CD4-positive, alpha-beta T cell treated with Interleukin-12 subunit alpha and Interleukin-12 subunit beta, for 1 hour (primary cell): Measurements from ENCODE around the gene ANKIB1.
"Not testable (repeated sequence)": the region's sequence is repeated elsewhere in the genome, so short reads cannot be mapped to it uniquely, and the experiment has no call there.

Source experiments
- DNase-seq: peaks from one replicate; pipeline ENCODE4 v3.0.0-alpha.2; 2020

ANKIB1 gene

DNA sequence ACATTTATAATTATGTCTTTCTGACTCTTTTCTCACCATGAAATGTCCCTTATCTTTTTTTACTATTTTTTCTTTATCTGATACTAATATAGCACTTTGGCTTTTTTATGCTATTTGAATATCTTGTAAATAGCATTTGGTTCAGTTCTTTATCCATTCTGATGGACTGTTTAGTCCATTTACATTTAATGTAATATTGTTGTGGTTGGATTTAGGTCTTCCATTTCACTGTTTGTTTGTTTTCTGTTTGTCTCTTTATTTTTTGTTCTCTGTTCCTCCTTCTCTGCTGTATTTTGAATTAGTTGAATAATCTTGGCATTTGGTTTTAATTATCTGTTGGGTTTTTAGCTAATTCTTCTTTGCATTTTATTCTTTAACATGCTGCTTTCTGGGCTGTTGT lies 89.8 kb downstream of the ANKIB1 start:
- no peak for DNase-seq

GRCh38 chr7:92336662-92337340 lies 91.0 kb downstream of the ANKIB1 start:
- no peak for DNase-seq

DNA sequence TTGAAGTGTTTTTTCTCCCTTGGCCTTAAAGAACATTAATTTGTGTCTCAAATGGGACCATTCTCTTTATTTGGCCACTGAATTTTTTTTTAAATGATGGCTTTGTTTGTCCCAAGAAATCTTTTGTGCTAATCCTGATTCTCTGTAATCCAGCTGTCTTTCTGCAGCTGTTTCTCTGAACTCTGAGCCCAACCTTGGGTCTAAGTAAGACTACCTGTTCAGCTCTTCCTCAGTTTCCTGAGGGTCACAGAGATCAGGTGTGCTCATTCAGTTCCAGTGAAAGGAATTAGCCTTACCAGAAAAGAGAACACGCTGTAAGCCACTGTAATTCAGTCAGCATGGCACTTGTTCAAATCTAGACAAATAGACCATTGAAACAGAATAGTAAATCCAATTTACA lies 94.2 kb downstream of the ANKIB1 start:
- DNase-seq, result no peak

DNA sequence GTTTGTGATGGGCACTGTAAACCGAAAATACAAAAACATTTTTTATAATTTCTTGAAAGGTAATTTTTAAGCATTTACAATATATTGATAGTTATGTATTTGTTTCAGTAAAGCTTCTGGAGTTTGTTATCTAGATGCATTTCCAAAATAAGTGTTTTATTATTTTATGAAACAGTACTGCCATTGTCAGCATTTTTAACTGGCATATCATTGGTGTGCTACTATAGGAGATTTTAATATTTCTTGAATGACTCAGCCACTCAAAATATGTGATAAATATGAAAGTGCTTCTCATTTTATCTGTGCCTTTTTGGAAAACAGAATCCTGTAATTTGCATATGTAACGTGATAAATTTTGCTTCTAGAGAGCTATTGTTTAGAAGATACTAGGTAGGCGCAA lies 97.9 kb downstream of the ANKIB1 start:
- DNase-seq, result no peak

- no peak for DNase-seq
Measured at GRCh38 chr7:92352009-92352408, 106.2 kb downstream of the ANKIB1 start.

DNA sequence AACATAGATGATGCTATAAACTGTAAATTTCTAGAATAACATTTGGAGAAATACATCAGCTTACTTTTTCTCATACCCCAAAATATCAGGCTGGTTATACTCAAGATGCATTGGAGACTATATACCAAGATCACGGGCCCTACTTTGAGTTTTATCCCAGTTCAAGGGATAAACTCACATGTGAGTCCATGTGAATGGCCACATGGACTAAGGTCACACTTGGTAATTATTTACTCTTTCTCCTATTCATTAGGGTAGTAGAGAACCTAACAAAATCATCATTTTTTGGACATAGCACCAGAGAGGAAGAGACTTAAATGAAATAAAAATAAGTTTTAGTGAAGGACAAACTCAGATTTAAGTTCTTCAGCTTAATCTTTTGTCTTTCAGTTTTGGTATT lies 108.4 kb downstream of the ANKIB1 start:
- no peak for DNase-seq

- DNase-seq, result no peak
Measured at GRCh38 chr7:92356406-92356805, 110.6 kb downstream of the ANKIB1 start.

GRCh38 chr7:92357260-92357659 lies 111.5 kb downstream of the ANKIB1 start:
- no peak for DNase-seq

GRCh38 chr7:92359179-92359578 lies 113.4 kb downstream of the ANKIB1 start:
- not testable (repeated sequence) for DNase-seq

GRCh38 chr7:92359801-92360200 lies 114.0 kb downstream of the ANKIB1 start:
- DNase-seq, result no peak

DNA sequence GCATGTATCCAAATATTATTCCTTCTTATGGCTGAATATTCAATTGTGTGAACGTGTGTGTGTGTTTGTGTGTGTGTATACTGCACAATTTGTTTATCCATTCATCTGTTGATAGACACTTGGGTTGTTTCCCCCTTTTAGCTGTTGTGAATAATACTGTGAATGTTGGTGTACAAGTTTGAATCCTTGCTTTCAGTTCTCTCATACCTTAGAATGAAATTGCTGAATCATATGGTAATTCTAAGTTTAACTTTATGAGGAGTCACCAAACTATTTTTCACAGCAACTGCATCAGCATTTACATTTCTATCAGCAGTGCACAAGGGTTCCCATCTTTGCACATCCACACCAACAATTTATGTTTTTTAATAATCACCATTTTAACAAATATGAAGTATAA lies 114.6 kb downstream of the ANKIB1 start:
- no peak for DNase-seq

- DNase-seq, result no peak
Measured at GRCh38 chr7:92362131-92362530, 116.4 kb downstream of the ANKIB1 start.

- DNase-seq, result no peak
Measured at GRCh38 chr7:92366730-92367129, 121.0 kb downstream of the ANKIB1 start.

DNA sequence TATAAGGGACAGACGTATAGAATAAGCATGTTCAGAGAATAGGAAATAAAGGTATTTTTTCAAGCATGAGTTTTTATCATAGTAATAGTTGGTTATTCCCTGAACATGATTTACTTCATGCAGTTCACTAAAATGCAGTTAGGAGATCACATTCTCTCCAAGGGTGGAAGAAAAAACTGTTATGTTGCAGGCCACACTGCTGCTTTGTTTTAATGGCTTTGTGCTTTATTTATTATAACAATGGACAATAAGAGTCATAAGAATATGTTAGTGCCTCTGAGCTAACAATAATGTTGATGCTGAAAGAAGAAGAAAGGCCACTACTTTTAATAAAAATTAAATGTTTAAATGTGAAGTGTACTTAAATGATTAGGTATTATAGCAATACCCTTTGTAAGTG lies 123.0 kb downstream of the ANKIB1 start:
- no peak for DNase-seq

DNA sequence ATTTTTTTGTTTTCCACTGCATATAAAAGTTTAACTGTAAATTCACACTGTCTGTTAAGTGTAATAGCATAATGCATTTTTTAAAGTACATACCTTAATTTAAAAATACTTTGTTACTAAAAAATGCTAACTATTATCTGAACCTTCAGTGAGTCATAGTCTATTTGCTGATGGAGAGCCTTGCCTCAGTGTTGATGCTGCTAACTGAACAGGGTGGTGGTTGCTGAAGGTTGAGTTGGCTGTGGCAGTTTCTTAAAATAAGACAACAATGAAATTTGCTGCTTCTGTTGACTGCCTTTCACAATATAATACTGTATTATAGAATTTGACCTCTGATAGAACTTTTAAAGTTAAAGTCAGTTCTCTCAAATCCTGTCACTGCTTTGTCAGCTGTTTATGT lies 129.2 kb downstream of the ANKIB1 start:
- no peak for DNase-seq

DNA sequence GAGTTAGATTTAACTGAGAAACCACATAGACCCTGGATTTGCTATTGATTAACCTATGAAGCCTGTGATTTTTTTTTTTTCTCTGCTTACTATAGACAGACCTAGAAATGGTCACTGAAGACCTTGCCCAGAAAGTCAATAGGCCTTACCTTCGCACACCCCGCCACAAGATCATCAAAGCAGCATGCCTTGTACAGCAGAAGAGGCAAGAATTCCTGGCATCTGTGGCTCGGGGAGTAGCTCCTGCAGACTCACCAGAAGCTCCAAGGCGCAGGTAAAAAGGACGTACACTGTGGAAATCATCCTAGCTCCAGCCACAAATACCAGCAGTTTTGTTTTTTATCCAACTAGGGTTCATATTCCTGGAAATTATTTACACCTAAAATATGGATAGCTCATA lies 145.3 kb downstream of the ANKIB1 start:
- no peak for DNase-seq

GRCh38 chr7:92397542-92397941 lies 151.8 kb downstream of the ANKIB1 start:
- DNase-seq, result no peak

- no peak for DNase-seq
Measured at GRCh38 chr7:92400013-92400412, 154.2 kb downstream of the ANKIB1 start.

DNA sequence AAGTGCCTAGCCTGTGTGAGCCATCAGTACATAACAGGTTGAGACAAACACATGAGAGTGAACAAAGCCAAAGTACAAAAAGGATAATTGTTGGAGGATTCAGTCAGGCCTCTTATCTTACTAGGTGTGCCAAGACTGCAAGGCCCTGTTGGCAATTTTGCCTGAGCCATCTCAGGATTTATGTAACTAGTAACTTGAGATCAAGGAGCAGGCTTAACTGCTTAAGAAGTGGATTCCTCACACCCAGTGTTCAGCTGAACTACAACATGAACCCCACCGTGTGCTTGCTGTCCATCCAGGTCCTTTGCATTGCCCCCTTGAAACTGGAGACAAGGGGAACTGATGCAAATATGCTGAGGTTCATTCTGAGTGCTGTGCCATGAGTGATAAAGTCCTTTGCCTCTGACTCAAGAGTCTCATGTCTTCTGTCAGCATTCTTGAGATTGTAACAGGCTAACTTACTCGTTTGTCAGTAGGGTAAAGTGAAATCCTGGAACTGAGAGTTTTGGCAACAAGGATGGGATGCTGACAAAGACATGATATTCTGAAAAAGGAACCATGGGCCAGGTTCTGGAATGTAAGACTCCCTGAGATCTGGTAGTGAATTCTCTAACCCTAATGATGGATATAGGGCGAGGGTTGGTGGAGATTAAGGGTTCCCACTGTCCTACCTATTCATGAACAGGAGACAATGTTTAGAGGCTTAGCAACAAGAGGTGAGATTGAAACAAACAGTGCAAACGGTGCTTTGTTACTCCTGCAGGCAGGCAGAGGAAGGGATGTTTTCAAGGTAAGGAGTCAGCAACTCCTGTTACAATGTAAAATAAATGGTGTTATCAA lies 157.4 kb downstream of the ANKIB1 start:
- DNase-seq, result no peak

GRCh38 chr7:92403760-92404074 lies 157.9 kb downstream of the ANKIB1 start:
- no peak for DNase-seq

DNA sequence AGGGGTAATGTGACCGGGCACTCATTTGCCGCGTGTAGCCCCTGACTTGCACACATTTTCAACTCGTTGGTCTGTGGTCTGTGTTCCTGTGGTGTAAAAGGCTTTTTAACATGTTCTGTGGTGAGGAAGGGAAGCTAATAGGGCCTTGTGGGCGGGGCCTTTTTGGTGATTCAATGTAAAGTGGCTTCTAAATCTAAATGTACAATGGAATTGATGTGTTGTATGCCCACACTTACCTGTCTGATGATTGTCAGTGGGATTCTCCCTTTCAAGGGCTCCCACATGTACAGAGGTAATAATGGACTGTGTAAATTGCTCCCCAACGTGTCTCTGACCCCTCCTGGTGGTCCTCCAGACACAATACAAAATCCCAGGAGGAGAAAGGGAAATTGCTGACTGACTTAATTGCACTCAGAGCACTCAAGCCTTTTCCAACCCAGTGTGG lies 158.4 kb downstream of the ANKIB1 start:
- DNase-seq, result peak; percentile 28

- DNase-seq, result no peak
Measured at GRCh38 chr7:92409357-92409756, 163.6 kb downstream of the ANKIB1 start.

DNA sequence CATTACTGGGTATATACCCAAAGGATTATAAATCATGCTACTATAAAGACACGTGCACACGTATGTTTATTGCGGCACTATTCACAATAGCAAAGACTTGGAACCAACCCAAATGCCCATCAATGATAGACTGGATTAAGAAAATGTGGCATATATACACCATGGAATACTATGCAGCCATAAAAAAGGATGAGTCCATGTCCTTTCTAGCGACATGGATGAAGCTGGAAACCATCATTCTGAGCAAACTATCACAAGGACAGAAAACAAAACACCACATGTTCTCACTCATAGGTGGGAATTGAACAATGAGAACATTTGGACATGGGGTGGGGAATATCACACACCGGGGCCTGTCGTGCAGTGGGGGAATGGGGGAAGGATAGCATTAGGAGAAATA lies 164.4 kb downstream of the ANKIB1 start:
- not testable (repeated sequence) for DNase-seq

DNA sequence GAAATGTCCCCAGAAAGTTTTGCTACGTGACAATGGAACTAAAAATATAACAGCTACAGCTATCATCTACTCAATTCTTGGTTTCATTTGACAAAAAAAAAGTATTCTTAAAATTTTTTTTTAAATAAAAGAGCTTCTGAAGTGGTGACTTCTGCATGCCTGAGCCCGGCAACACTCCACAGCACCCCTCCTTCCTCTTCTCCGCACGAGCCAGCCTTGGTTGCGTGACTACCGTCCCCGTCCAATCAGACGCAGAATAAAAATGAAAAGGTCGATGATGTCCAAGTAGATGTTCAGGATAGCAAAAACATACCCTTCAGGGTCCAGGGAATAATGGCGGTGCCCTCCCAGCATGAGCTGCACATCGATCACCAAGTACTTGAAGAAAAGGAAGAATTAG lies 167.0 kb downstream of the ANKIB1 start:
- no peak for DNase-seq

DNA sequence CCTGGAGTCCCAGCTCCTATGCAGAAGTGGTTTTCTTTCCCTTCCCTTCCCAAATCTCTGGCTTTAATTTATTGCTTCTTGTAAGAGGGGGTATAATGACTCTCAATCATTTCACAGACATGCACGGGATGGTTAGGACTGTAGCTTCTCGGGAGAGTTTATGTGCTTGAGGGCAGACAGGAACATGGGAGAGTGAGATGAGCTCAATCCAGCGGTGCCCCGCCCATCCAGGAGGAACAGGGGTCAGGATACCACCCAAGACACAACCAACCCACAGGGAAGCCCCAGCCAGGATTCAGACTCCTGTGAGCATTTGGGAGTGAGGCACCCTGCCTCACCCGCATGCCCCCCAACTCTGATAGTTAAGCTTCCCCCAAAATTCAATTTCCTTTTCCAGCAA lies 167.8 kb downstream of the ANKIB1 start:
- no peak for DNase-seq
